Fibroblast of lung (primary cell): ENCODE data around the gene LRRC75B. TPM values are rescaled to one million over a fixed set of nuclear protein-coding genes. Genes with fewer than 3 reads are reported as not detected.
"Not testable (repeated sequence)": the region's sequence is repeated elsewhere in the genome, so short reads cannot be mapped to it uniquely, and the experiment has no call there.

ENCODE experiments used
- DNase-seq, 2 donors: peaks; one replicate each; pipeline versions ENCODE4 v3.0.0 to v3.0.0-alpha.2; 2010; ENCODE audit warnings: low read depth in 2 of 2
- H2AFZ ChIP-seq: 2 replicates; pipeline ENCODE4 v1.5.1; 2012; ENCODE audit warnings: low read length, control low read depth, inconsistent platforms
- H3K27ac ChIP-seq: 2 replicates; pipeline ENCODE4 v1.5.1; 2011; ENCODE audit warnings: low read length, control low read depth; ENCODE audit not compliant: insufficient read depth
- H3K27me3 ChIP-seq: 2 replicates; pipeline ENCODE4 v1.5.1; 2011; ENCODE audit warnings: mild to moderate bottlenecking, low read length; ENCODE audit not compliant: control insufficient read depth, insufficient read depth
- H3K36me3 ChIP-seq: 2 replicates; pipeline ENCODE4 v1.5.1; 2011; ENCODE audit warnings: low read length; ENCODE audit not compliant: control insufficient read depth, insufficient read depth
- H3K4me1 ChIP-seq: 2 replicates; pipeline ENCODE4 v1.5.1; 2011; ENCODE audit warnings: low read length; ENCODE audit not compliant: control insufficient read depth, insufficient read depth; ENCODE audit errors: extremely low read depth
- H3K4me2 ChIP-seq: 2 replicates; pipeline ENCODE4 v1.5.1; 2011; ENCODE audit warnings: low read length, control low read depth; ENCODE audit not compliant: insufficient read depth; ENCODE audit errors: extremely low read depth
- H3K4me3 ChIP-seq, 4 experiments: fragments of 200-600 bp in 1 of 4; sonication (generic) in 1 of 4; replicated peaks in 1 of 4; 2 replicates each; pipeline ENCODE4 v1.5.1; 2011 to 2016; ENCODE audit warnings: low read length in 4 of 4, low read depth in 3 of 4, mild to moderate bottlenecking in 3 of 4, control low read depth in 2 of 4, inconsistent platforms in 1 of 4, mixed read lengths in 1 of 4; ENCODE audit not compliant: insufficient read depth in 1 of 4; ENCODE audit errors: control extremely low read depth in 1 of 4
- H3K79me2 ChIP-seq: 2 replicates; pipeline ENCODE4 v1.5.1; 2012; ENCODE audit warnings: mild to moderate bottlenecking, low read length, inconsistent platforms; ENCODE audit not compliant: control insufficient read depth, insufficient read depth
- H3K9ac ChIP-seq: 2 replicates; pipeline ENCODE4 v1.5.1; 2011; ENCODE audit warnings: mild to moderate bottlenecking, low read length, control low read depth; ENCODE audit not compliant: insufficient read depth
- H3K9me3 ChIP-seq: 2 replicates; pipeline ENCODE4 v1.5.1; 2012; ENCODE audit warnings: low read depth, low read length; ENCODE audit not compliant: control insufficient read depth, insufficient read depth
- H4K20me1 ChIP-seq: 2 replicates; pipeline ENCODE4 v1.5.1; 2011; ENCODE audit warnings: low read length; ENCODE audit not compliant: control insufficient read depth, insufficient read depth; ENCODE audit errors: extremely low read depth
- CTCF ChIP-seq, 2 donors: IDR thresholded peaks in 1 of 2; conservative IDR thresholded peaks in 1 of 2; 1 replicate in 1 of 2; 2 replicates in 1 of 2; pipeline ENCODE4 v1.5.1; 2011 to 2012; ENCODE audit warnings: low read length in 2 of 2, control low read depth in 1 of 2, inconsistent platforms in 1 of 2, low read depth in 1 of 2, mild to moderate bottlenecking in 1 of 2
- EZH2 ChIP-seq: IDR thresholded peaks from 2 replicates; pipeline ENCODE4 v1.5.1; 2012; ENCODE audit warnings: low read length, control low read depth, mild to moderate bottlenecking; ENCODE audit errors: missing control alignments
- polyA plus RNA-seq, 2 donors: library from polyadenylated mRNA; depleted of rRNA in 1 of 2; stranded (reverse) in 1 of 2; unstranded in 1 of 2; fragments of >200 nt; gene quantifications; 2 replicates each; pipeline ENCODE4 v1.2.1, GENCODE V29; 2011 to 2012; ENCODE audit warnings: missing spikeins in 1 of 2
- total RNA-seq: library from RNA; depleted of rRNA; stranded (reverse); fragments of >200 nt; gene quantifications from 2 replicates; pipeline ENCODE4 v1.2.1, GENCODE V29; 2014

The LRRC75B gene
- total and polyA plus RNA-seq, 2 donors (not counting 1 experiment from before 2014, with no cell fraction given), result 2.9 to 7.9 TPM

- Histone ChIP-seq H3K27ac (no peak overlapping the region), H3K36me3 (no peaks in the 10 kb centered on the region), H3K9ac (no peak overlapping the region), H4K20me1 (no peaks in the 10 kb centered on the region), H3K27me3 (no peaks in the 10 kb centered on the region), H3K4me3 (no peak overlapping the region), H3K4me2 (no peak overlapping the region), H3K9me3 (no peaks in the 10 kb centered on the region), H3K4me1 (no peaks in the 10 kb centered on the region), H3K79me2 (no peaks in the 10 kb centered on the region), H2AFZ (no peak overlapping the region)
- TF ChIP-seq EZH2, result no peak
- no peak for TF ChIP-seq CTCF (conservative IDR thresholded peaks at IDR 0.05 in 1 of 2, IDR thresholded peaks at IDR 0.05 in 1 of 2; ENCODE audit: low read depth in 1 of 2, low read length in 2 of 2)
- no peak for DNase-seq
Observed at GRCh38 chr22:24599514-24599913, 6.6 kb upstream of the LRRC75B start.

- not testable (repeated sequence) for H3K4me1 ChIP-seq
Observed at GRCh38 chr22:24597076-24597475, 4.2 kb upstream of the LRRC75B start.

GRCh38 chr22:24595863-24596262 lies 3.0 kb upstream of the LRRC75B start:
- Histone ChIP-seq H3K4me3 (no peak overlapping the region), H3K79me2 (no peaks in the 10 kb centered on the region), H4K20me1 (no peaks in the 10 kb centered on the region), H3K9ac (no peak overlapping the region), H3K4me2 (no peak overlapping the region), H3K4me1 (peaks cover 3% of the 10 kb centered on the region), H3K9me3 (no peaks in the 10 kb centered on the region), H3K27me3 (no peaks in the 10 kb centered on the region), H3K27ac (no peak overlapping the region), H3K36me3 (no peaks in the 10 kb centered on the region), H2AFZ (no peak overlapping the region)
- DNase-seq, result no peak
- no peak for TF ChIP-seq EZH2
- no peak for TF ChIP-seq CTCF (conservative IDR thresholded peaks at IDR 0.05 in 1 of 2, IDR thresholded peaks at IDR 0.05 in 1 of 2; ENCODE audit: low read depth in 1 of 2, low read length in 2 of 2)

More at GRCh38 chr22:24597076-24597475, 4.2 kb upstream of the LRRC75B start:
- not testable (repeated sequence) for H3K27ac ChIP-seq, H3K4me2 ChIP-seq, H2AFZ ChIP-seq, H3K9me3 ChIP-seq, H3K9ac ChIP-seq, DNase-seq, H3K36me3 ChIP-seq, H3K4me3 ChIP-seq, H3K27me3 ChIP-seq, H4K20me1 ChIP-seq, H3K79me2 ChIP-seq
